Bronchial epithelial cell (primary cell): ENCODE results near the gene ADAMTS14. TPM values are rescaled to one million over a fixed set of nuclear protein-coding genes. Genes with fewer than 3 reads are reported as not detected.

ENCODE experiments used
- DNase-seq: peaks from one replicate; pipeline ENCODE4 v3.0.0-alpha.2; 2010; ENCODE audit warnings: low read depth
- FAIRE-seq: peaks from 2 replicates; lab custom pipeline; 2011; peaks lifted over from hg19 to GRCh38; lab: Jason Lieb, UNC
- H3K27me3 ChIP-seq: 2 replicates; pipeline ENCODE4 v1.5.1; 2011; ENCODE audit warnings: low read length; ENCODE audit not compliant: control insufficient read depth, insufficient read depth
- H3K36me3 ChIP-seq: 2 replicates; pipeline ENCODE4 v1.5.1; 2011; ENCODE audit warnings: low read length; ENCODE audit not compliant: control insufficient read depth, insufficient read depth
- H3K4me3 ChIP-seq: 2 replicates; pipeline ENCODE4 v1.5.1; 2011; ENCODE audit warnings: mild to moderate bottlenecking, low read depth, low read length, control low read depth
- CTCF ChIP-seq: IDR thresholded peaks from 2 replicates; pipeline ENCODE4 v1.5.1; 2011; ENCODE audit warnings: mild to moderate bottlenecking, moderate library complexity, low read length, control low read depth, inconsistent platforms; ENCODE audit not compliant: insufficient read depth, severe bottlenecking
- total RNA-seq: library from RNA; depleted of rRNA; stranded (reverse); fragments of >200 nt; gene quantifications from 2 replicates; pipeline ENCODE4 v1.2.1, GENCODE V29; 2014

ADAMTS14 gene
- total RNA-seq, 1 donor from 2014 or later = 0.26 TPM

GRCh38 chr10:70807556-70807955 lies 135.2 kb downstream of the ADAMTS14 start:
- Histone ChIP-seq H3K4me3 (no peak overlapping the region), H3K36me3 (no peaks in the 10 kb centered on the region), H3K27me3 (no peaks in the 10 kb centered on the region)
- DNase-seq (no peak), FAIRE-seq (no peak)
- no peak for TF ChIP-seq CTCF

- no peak for TF ChIP-seq CTCF
- no peak overlapping the region for H3K4me3 ChIP-seq
- FAIRE-seq = no peak
- H3K36me3 ChIP-seq = no peaks in the 10 kb centered on the region
- no peaks in the 10 kb centered on the region for H3K27me3 ChIP-seq
- DNase-seq = peak; percentile 28
Observed at GRCh38 chr10:70809011-70809611, 136.8 kb downstream of the ADAMTS14 start.

- Histone ChIP-seq H3K4me3 (no peak overlapping the region), H3K36me3 (no peaks in the 10 kb centered on the region)
- FAIRE-seq = no peak
Observed at GRCh38 chr10:70809726-70810125, 137.4 kb downstream of the ADAMTS14 start.

GRCh38 chr10:70810967-70811366 lies 138.7 kb downstream of the ADAMTS14 start:
- TF ChIP-seq CTCF = no peak
- no peaks in the 10 kb centered on the region for H3K27me3 ChIP-seq
- H3K4me3 ChIP-seq = no peak overlapping the region
- no peaks in the 10 kb centered on the region for H3K36me3 ChIP-seq
- DNase-seq (no peak), FAIRE-seq (no peak)

More at GRCh38 chr10:70809726-70810125, 137.4 kb downstream of the ADAMTS14 start:
- DNase-seq = no peak
- no peaks in the 10 kb centered on the region for H3K27me3 ChIP-seq
- no peak for TF ChIP-seq CTCF

GRCh38 chr10:70811881-70812280 lies 139.6 kb downstream of the ADAMTS14 start:
- TF ChIP-seq CTCF = no peak
- FAIRE-seq (no peak), DNase-seq (no peak)
- no peaks in the 10 kb centered on the region for H3K36me3 ChIP-seq
- H3K27me3 ChIP-seq = no peaks in the 10 kb centered on the region
- no peak overlapping the region for H3K4me3 ChIP-seq

Other genes with a start within 250 kb of the ADAMTS14 start
- gene NODAL, start 230.8 kb upstream of the ADAMTS14 start, total RNA-seq = under 0.01 TPM in 1 of 2 replicates, not detected in the other
- 0.13 TPM in 1 of 2 replicates, not detected in the other for gene PALD1, start 193.7 kb upstream of the ADAMTS14 start, total RNA-seq
- gene PRF1, start 69.8 kb upstream of the ADAMTS14 start, total RNA-seq = not detected in 2 replicates
- gene TBATA, start 112.9 kb downstream of the ADAMTS14 start, total RNA-seq = not detected in 2 replicates
- 82.9 and 144 TPM in 2 replicates for gene SGPL1, start 143.4 kb downstream of the ADAMTS14 start, total RNA-seq
- 16.1 and 31.7 TPM in 2 replicates for gene PCBD1, start 216.1 kb downstream of the ADAMTS14 start, total RNA-seq